H1 (cell line): ENCODE measurements around the gene CD4. TPM values are rescaled to one million over a fixed set of nuclear protein-coding genes. Genes with fewer than 3 reads are reported as not detected.

Experiments used
- CBX5 ChIP-seq: fragments of 300-800, 300-1000 bp; sonication (generic); IDR thresholded peaks from 2 replicates; pipeline ENCODE4 v1.7.1; 2016; ENCODE audit warnings: antibody characterized with exemption, low read length, low read depth
- CREB1 ChIP-seq: IDR thresholded peaks from 2 replicates; pipeline ENCODE4 v1.6.1; 2012; ENCODE audit warnings: inconsistent platforms
- KDM1A ChIP-seq: fragments of 200-600, 300-600 bp; sonication (generic); IDR thresholded peaks from 2 replicates; pipeline ENCODE4 v1.7.1; 2016; ENCODE audit warnings: mild to moderate bottlenecking, low read length, borderline replicate concordance
- KDM5A ChIP-seq: fragments of 200-600 bp; IDR thresholded peaks from 2 replicates; pipeline ENCODE4 v1.7.1; 2012; ENCODE audit warnings: mild to moderate bottlenecking, low read length, inconsistent platforms, mixed read lengths
- RFX5 ChIP-seq: IDR thresholded peaks from 2 replicates; pipeline ENCODE4 v1.6.1; 2011; ENCODE audit warnings: low read depth, low read length, improper control_type of control experiment, borderline replicate concordance
- SAP30 ChIP-seq: fragments of 300-600 bp; sonication (generic); IDR thresholded peaks from 2 replicates; pipeline ENCODE4 v1.7.1; 2012; ENCODE audit warnings: low read length, moderate library complexity, mild to moderate bottlenecking, inconsistent platforms; ENCODE audit not compliant: insufficient read depth, insufficient replicate concordance
- YY1 ChIP-seq: IDR thresholded peaks from 2 replicates; pipeline ENCODE4 v1.6.1; 2011; ENCODE audit warnings: low read depth, mild to moderate bottlenecking, low read length
- polyA plus RNA-seq, 7 experiments: library from polyadenylated mRNA; depleted of rRNA in 3 of 7; stranded (reverse) in 5 of 7; unstranded in 2 of 7; fragments of >200 nt in 5 of 7; fragments of 200-250 nt in 2 of 7; gene quantifications; 1 replicate in 5 of 7; 2 replicates in 1 of 7; 4 replicates in 1 of 7; pipeline versions ENCODE4 v1.2.1 to v1.2.3, GENCODE V29; 2011 to 2013; ENCODE audit warnings: missing spikeins in 2 of 7, mixed read lengths in 2 of 7
- total RNA-seq: library from RNA; stranded (reverse); fragmentation: NEBNext Ultra II Directional; extraction: Animal tissue kit (Norgen Biotek cat#: 25700); gene quantifications from 2 replicates; pipeline ENCODE4 v1.2.1, GENCODE V29; 2021
- TF ChIP-seq, protein P1 (sequence below): fragments of 300-600 bp; sonication (generic); IDR thresholded peaks from 2 replicates; pipeline ENCODE4 v1.7.1; 2012; ENCODE audit warnings: low read length, moderate library complexity, mild to moderate bottlenecking, inconsistent platforms; ENCODE audit not compliant: insufficient replicate concordance
- TF ChIP-seq, protein P2 (sequence below): IDR thresholded peaks from 2 replicates; pipeline ENCODE4 v1.6.1; 2011; ENCODE audit warnings: low read depth, mild to moderate bottlenecking, low read length; ENCODE audit not compliant: insufficient read depth

The CD4 gene
- total and polyA plus RNA-seq, 2 of the 8 experiments (the other 6 are each of a cell fraction or from before 2014, with no cell fraction given), result 3.4 to 5.1 TPM

DNA sequence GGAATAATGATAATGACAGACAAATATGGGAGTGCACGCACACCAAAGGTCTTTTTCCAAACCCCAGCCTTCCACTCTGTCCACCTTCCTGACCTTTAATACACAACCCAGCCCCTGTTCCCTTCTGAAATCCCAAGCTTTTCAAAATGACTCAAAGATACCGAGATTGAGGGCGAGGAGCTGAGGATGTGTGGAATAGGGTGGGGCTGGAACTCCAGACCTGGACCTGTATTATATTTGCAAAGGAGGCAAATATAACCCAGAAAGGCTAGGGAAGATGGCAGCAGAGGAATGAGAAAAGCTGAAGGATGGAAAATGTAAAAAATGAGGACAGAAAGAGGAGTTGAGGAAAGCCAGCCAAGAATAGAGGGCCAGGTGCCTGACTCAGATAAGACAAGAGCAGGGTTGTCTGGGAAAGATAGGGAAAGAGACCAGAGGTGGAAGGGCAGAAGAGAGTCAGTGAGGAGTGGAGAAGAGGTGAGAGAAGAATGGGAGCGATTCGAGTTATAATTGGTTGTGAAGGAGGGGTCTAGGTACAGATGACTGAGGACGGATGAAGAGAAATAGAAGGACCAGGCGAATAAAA lies 24.2 kb upstream of the CD4 start (continued):
- TF ChIP-seq KDM1A, result no peak
- TF ChIP-seq, protein P1, sequence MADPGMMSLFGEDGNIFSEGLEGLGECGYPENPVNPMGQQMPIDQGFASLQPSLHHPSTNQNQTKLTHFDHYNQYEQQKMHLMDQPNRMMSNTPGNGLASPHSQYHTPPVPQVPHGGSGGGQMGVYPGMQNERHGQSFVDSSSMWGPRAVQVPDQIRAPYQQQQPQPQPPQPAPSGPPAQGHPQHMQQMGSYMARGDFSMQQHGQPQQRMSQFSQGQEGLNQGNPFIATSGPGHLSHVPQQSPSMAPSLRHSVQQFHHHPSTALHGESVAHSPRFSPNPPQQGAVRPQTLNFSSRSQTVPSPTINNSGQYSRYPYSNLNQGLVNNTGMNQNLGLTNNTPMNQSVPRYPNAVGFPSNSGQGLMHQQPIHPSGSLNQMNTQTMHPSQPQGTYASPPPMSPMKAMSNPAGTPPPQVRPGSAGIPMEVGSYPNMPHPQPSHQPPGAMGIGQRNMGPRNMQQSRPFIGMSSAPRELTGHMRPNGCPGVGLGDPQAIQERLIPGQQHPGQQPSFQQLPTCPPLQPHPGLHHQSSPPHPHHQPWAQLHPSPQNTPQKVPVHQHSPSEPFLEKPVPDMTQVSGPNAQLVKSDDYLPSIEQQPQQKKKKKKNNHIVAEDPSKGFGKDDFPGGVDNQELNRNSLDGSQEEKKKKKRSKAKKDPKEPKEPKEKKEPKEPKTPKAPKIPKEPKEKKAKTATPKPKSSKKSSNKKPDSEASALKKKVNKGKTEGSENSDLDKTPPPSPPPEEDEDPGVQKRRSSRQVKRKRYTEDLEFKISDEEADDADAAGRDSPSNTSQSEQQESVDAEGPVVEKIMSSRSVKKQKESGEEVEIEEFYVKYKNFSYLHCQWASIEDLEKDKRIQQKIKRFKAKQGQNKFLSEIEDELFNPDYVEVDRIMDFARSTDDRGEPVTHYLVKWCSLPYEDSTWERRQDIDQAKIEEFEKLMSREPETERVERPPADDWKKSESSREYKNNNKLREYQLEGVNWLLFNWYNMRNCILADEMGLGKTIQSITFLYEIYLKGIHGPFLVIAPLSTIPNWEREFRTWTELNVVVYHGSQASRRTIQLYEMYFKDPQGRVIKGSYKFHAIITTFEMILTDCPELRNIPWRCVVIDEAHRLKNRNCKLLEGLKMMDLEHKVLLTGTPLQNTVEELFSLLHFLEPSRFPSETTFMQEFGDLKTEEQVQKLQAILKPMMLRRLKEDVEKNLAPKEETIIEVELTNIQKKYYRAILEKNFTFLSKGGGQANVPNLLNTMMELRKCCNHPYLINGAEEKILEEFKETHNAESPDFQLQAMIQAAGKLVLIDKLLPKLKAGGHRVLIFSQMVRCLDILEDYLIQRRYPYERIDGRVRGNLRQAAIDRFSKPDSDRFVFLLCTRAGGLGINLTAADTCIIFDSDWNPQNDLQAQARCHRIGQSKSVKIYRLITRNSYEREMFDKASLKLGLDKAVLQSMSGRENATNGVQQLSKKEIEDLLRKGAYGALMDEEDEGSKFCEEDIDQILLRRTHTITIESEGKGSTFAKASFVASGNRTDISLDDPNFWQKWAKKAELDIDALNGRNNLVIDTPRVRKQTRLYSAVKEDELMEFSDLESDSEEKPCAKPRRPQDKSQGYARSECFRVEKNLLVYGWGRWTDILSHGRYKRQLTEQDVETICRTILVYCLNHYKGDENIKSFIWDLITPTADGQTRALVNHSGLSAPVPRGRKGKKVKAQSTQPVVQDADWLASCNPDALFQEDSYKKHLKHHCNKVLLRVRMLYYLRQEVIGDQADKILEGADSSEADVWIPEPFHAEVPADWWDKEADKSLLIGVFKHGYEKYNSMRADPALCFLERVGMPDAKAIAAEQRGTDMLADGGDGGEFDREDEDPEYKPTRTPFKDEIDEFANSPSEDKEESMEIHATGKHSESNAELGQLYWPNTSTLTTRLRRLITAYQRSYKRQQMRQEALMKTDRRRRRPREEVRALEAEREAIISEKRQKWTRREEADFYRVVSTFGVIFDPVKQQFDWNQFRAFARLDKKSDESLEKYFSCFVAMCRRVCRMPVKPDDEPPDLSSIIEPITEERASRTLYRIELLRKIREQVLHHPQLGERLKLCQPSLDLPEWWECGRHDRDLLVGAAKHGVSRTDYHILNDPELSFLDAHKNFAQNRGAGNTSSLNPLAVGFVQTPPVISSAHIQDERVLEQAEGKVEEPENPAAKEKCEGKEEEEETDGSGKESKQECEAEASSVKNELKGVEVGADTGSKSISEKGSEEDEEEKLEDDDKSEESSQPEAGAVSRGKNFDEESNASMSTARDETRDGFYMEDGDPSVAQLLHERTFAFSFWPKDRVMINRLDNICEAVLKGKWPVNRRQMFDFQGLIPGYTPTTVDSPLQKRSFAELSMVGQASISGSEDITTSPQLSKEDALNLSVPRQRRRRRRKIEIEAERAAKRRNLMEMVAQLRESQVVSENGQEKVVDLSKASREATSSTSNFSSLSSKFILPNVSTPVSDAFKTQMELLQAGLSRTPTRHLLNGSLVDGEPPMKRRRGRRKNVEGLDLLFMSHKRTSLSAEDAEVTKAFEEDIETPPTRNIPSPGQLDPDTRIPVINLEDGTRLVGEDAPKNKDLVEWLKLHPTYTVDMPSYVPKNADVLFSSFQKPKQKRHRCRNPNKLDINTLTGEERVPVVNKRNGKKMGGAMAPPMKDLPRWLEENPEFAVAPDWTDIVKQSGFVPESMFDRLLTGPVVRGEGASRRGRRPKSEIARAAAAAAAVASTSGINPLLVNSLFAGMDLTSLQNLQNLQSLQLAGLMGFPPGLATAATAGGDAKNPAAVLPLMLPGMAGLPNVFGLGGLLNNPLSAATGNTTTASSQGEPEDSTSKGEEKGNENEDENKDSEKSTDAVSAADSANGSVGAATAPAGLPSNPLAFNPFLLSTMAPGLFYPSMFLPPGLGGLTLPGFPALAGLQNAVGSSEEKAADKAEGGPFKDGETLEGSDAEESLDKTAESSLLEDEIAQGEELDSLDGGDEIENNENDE, result no peak
- TF ChIP-seq, protein P2, sequence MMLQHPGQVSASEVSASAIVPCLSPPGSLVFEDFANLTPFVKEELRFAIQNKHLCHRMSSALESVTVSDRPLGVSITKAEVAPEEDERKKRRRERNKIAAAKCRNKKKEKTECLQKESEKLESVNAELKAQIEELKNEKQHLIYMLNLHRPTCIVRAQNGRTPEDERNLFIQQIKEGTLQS, result no peak
- TF ChIP-seq KDM5A, result no peak
- TF ChIP-seq RFX5, result no peak
- TF ChIP-seq CBX5, result no peak
- TF ChIP-seq SAP30, result no peak
- TF ChIP-seq YY1, result no peak
- TF ChIP-seq CREB1, result no peak
